A673 (cell line): ENCODE results near the gene ZNF177.

ENCODE experiments used
- CTCF ChIP-seq: fragments of 300-800, 200-600 bp; sonication (generic); conservative IDR thresholded peaks from 2 replicates; pipeline ENCODE4 v1.5.1; 2017; ENCODE audit warnings: low read depth, mild to moderate bottlenecking, antibody characterized with exemption, low read length, moderate library complexity, mixed read lengths
- EZH2 ChIP-seq: fragments of 200-600 bp; sonication (generic); IDR thresholded peaks from 2 replicates; pipeline ENCODE4 v1.6.1; 2017; ENCODE audit warnings: borderline replicate concordance, low read depth, mild to moderate bottlenecking, mixed read lengths, antibody characterized with exemption, low read length; ENCODE audit not compliant: poor library complexity, severe bottlenecking

DNA sequence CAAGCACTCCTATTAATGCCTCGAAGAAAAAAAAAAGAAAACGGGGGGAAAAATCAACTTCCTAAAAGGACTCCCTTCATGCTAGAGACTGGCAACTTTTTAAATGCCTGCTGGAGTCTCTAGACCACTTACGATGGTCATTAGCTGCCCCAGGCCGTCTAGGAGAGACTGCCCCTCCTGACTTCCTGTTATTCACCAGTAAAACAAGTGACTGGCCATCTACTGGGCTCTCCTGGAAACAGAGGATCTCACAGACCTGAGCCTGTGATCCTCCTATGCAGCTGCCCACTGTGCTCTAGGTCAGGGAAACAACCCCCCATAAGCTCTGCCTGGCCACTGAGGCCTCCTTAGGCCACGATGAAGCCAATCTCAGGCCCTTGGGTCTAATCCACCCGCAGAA is 65.1 kb downstream of the ZNF177 start:
- no peak for TF ChIP-seq EZH2
- no peak for TF ChIP-seq CTCF
